NCI-H187 (cell line): ENCODE data around the gene ACSM4.
"Not testable (repeated sequence)": the region's sequence is repeated elsewhere in the genome, so short reads cannot be mapped to it uniquely, and the experiment has no call there.

ENCODE experiments used
- DNase-seq, 2 experiments: peaks; one replicate each; lab custom pipeline; 2025; lab: John Stamatoyannopoulos, UW

ACSM4 gene, protein sequence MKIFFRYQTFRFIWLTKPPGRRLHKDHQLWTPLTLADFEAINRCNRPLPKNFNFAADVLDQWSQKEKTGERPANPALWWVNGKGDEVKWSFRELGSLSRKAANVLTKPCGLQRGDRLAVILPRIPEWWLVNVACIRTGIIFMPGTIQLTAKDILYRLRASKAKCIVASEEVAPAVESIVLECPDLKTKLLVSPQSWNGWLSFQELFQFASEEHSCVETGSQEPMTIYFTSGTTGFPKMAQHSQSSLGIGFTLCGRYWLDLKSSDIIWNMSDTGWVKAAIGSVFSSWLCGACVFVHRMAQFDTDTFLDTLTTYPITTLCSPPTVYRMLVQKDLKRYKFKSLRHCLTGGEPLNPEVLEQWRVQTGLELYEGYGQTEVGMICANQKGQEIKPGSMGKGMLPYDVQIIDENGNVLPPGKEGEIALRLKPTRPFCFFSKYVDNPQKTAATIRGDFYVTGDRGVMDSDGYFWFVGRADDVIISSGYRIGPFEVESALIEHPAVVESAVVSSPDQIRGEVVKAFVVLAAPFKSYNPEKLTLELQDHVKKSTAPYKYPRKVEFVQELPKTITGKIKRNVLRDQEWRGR

GRCh38 chr12:7303772-7304171 lies at the start of gene ACSM4:
Gene ACSM4, plus strand, starts transcription at chr12:7304072. Its CDS starts 260 bp downstream, at chr12:7304332.
- no peak for DNase-seq

GRCh38 chr12:7259060-7259459 lies 44.8 kb upstream of the ACSM4 start:
- DNase-seq: no peak

GRCh38 chr12:7264538-7264937 lies 39.3 kb upstream of the ACSM4 start:
- DNase-seq: no peak

GRCh38 chr12:7265251-7265650 lies 38.6 kb upstream of the ACSM4 start:
- no peak for DNase-seq

DNA sequence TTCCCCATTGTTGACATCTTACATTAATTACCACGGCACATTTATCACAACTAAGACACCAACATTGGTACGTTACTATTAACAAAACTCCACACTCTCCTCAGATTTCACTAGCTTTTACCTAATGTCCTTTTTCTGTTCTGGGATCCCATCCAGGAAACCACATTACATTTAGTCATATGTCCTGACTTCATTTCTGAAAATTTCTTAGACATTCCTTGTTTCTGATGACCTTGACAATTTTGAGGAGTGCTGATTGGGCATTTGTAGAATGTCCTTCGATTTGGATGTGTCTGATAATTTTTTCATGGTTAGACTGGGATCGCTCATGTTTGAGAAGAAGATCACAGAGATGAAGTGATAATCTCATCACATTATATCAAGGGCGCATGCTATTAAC lies 34.6 kb upstream of the ACSM4 start:
- DNase-seq: no peak

DNA sequence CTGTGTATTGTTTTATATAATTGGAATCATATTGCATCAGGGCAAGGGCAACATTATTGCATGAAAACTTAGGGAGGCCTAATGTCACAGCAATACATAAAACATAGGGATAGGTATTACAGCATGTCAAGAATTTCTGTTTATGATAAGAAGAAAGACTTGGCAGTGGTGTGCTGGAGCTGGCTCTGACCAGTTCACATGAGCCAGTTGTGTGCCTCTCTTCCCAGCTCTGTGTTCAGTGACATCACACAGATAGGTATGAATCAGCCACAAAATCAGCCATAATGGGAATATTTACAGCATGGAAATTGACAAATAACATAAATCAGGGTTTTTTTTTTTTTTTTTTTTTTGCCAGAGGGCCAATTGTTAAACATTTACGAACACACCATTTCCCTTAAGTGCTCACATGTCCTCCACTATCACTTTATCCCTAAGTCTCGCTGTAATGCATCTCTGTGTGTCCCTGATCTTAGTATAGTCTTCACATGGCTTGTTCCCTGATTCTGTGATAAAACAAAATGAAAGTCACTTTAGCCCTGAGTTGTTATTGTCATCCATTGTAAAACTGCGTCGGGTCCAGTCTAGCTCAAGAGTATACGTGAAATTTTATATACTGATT lies 31.9 kb upstream of the ACSM4 start:
- no peak for DNase-seq

- not testable (repeated sequence) for DNase-seq
Measured at GRCh38 chr12:7275482-7275881, 28.4 kb upstream of the ACSM4 start.

DNA sequence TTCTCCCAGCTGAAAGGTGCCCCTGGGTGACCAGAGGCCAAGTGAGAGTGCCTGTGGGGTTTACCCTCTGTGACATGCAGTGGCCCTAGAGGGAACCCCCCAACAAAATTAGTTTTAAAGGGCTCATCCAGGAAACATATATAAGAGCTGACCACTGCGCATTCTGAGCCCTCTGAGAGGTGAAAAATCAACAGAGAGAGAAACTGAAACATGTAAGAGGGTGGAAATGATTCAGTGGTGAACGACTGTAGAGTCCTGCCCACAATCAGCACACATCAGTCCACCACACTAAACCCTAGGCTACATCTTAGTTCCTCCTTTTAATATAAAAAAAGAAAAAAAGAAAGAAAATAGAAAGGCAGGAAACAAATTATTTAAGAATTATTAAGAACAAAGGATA lies 21.0 kb upstream of the ACSM4 start:
- DNase-seq: no peak

DNA sequence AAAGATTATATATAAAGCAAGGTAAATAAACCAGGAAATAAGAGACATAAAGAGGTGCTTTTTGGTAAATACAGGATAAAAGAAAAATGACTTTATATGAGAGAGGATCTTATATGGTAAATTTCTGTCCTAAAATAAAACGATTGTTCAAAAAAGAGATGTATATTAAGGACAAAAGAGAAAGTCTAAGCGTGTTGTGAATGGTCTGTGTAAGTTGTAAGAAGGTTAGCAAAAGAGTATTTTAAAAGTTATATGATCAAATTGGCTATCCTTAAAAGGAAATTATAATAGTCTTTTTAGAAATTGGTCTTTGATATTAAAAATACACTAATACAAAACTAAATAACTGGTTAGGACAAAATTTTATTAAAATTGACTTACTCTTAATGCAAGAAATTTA lies 14.1 kb upstream of the ACSM4 start:
- no peak for DNase-seq

DNA sequence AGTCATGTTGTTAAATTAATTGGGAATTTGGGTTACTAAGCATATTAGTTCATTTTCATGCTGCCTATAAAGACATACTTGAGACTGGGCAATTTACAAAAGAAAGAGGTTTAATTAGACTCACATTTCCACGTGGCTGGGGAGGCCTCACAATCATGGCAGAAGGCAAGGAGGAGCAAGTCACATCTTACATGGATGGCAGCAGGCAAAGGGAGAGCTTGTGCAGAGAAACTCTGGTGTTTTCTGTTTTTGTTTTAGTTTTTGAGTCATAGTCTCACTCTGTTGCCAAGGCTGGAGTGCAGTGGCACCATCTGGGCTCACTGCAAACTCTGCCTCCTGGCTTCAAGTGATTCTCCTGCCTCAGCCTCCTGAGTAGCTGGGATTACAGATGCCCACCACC lies 13.3 kb upstream of the ACSM4 start:
- DNase-seq: not testable (repeated sequence)

DNA sequence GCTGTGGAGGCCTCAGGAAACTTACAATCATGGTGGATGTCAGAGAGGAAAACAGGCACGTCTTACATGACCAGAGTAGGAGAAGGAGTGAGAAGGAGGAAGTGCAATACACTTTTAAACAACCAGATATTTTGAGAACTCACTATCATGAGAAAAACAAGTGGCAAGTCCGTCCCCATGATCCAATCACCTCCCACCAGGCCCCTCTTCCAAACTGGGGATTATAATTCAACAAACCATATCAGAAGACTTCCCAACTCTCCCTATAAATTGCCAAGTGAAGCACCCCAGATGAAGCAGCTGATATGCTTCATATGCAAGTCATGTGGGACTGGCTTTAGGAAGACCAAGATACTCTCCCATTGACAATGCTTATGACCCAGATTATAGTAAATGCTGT lies 11.6 kb upstream of the ACSM4 start:
- no peak for DNase-seq

DNA sequence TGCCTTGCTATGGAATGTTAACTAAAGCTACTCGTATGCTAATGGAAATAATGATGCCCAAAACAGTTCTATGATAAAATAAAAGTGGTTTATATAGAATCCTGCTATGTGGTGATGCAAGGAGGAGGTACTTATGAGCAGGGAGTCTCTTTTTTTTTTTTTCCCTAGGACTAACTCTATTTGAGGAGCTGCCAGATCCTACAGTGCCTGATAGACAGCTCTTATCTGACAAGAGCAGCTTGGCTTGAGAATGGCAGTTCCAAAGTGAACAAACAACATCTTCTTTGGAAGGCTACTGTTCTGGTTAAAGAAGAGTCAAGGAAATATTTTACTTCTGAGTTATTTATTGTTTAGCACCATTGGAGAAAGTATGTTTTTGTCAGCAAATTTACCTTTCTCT lies 10.2 kb upstream of the ACSM4 start:
- DNase-seq: no peak

- no peak for DNase-seq
Measured at GRCh38 chr12:7295529-7295928, 8.3 kb upstream of the ACSM4 start.

DNA sequence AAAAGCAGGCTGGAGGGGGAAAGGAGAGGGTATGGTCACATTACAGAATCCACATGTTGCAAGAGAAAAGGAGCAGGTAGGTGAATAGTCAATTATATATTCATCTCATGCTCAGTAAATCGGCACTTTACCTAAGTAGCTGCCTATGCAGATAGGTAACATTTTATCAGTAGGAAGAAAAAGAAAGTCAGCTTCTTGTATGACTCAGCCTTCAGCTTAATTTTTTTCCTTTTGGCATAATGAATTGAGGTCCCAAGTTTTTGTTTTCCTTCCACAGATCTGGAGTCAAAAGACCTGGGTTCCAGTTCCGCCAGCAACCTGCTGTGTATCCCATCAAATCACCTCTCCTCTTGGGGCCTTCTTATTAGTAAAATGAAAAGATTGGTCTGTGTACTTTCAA lies 6.0 kb upstream of the ACSM4 start:
- no peak for DNase-seq

DNA sequence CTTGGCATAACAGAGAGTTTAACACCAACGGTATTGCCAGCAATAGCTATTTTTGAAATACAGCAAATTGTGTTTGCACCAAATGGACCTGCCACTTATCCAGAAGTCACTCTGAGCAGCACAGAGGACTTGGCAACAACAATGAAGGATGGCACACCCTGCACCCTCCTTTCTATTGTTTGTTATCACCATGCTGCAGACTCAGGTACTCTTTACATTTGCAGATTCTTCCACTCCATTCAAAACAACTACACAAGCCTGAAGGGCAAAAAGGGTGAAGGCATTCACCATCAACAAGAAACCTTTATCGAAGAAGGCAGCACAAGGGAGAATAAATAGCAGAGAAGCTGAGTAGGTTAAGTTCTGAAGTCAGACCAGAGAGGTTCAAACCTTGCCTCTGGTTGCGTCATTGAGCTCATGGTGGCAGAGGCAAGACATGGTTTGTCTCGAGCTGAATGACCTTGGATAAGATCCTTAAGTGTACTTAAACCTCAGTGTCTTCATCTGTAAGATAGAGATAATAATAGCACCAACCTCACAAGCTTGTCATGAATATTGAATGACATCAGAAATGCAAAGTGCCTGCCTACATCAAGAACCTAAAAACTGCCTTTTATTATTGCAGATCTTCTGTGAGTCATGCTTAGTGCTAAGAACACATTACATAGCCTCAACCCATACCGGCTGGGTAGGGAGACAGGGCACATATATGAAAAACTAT lies 1.4 kb upstream of the ACSM4 start:
- no peak for DNase-seq

DNA sequence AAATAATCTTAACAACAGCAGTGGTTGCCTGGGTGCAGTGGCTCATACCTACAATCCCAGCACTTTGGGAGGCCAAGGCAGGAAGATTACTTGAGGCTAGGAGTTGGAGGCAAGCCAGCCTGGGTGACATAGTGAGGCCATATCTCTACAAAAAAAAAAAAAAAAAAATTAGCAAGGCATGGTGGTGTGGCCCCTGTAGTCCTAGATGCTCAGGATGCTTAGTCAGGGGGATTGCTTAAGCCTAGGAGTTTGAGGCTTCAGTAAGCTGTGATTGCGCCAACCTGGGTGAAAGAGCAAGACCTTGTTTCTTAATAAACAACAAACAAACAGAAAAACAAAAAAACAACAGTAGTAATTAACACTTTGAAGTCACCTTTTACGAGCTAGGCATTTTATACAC lies 642 bp upstream of the ACSM4 start:
- no peak for DNase-seq

- DNase-seq: no peak
Measured at GRCh38 chr12:7304456-7304855, 584 bp downstream of the ACSM4 start.

GRCh38 chr12:7310070-7310469 lies 6.2 kb downstream of the ACSM4 start:
- no peak for DNase-seq

- DNase-seq: no peak
Measured at GRCh38 chr12:7319930-7320329, 16.1 kb downstream of the ACSM4 start.

DNA sequence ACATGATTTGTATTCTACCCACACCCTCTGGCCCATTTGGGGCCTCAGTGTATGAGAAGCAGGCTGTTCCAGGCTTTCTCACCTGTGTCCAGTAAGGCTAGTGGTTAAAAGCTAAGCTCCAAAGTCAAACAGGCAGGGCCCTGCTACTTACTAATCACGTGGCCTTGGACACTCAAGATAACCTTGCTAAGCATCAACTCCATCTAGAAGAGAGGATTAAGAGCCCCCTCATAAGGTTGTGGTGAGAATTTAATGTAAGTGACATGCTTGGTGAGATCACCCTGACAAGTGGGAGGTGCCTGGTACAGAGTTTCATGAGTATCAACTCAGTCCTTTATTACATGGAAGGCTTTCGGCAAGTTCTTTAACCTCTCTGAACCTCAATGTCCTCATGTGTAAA lies 17.8 kb downstream of the ACSM4 start:
- no peak for DNase-seq

DNA sequence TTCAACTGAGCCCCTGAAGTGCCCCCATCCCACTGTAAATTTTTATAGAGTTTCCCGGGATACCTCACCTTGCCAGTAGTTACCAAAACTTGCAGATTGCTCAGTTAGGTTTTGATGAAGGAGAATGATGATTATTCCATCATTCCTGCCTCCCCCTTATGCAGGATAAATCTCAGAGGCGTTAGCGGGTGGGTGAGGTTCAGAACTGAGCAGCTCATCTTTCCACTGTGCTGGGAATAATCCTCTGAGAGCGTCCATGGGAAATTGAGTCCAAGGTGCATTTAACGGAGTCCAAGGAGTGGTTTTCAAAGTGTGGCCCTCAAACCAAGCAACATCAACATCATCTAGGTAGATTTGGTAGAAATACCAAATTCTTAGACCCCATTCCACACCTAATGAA lies 18.7 kb downstream of the ACSM4 start:
- no peak for DNase-seq

DNA sequence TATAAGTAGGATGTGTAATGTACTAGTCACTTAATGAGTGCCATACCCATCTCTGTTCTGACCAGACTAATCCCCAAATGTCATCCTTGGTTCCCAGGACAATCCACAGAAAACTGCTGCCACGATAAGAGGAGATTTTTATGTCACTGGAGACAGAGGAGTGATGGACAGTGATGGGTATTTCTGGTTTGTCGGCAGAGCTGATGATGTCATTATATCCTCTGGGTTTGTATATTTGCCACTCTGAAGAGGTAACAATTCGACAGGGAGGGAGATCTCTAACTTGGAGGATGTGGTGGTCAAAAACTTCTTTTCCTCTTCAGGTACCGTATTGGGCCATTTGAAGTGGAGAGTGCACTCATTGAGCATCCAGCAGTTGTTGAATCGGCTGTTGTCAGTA lies 20.3 kb downstream of the ACSM4 start:
- no peak for DNase-seq

- DNase-seq: no peak
Measured at GRCh38 chr12:7327918-7328317, 24.0 kb downstream of the ACSM4 start.
